IMR-90 (cell line): ENCODE measurements around the gene CREB5. TPM values are rescaled to one million over a fixed set of nuclear protein-coding genes. Genes with fewer than 3 reads are reported as not detected.

Experiments used
- ATAC-seq: fragments of 200-7000 bp; cut with Tn5 transposase; 2 replicates; pipeline ENCODE4 v1.9.1; 2020; ENCODE audit warnings: low read depth, mild to moderate bottlenecking, moderate library complexity
- BruUV-seq: library from RNA; stranded (reverse); fragments of 400-500 nt; replicated peaks from 2 replicates; lab custom pipeline; 2021; lab: Mats Ljungman, UMichigan
- CTCF ChIA-PET: fragments of 300-600 bp; formaldehyde crosslinking; extraction: SDS; loops from one replicate; lab custom pipeline; 2021; ENCODE audit warnings: antibody characterized with exemption; lab: Yijun Ruan, JAX
- POLR2A ChIA-PET: fragments of 300-600 bp; sonication (Branson Sonifier 250); formaldehyde crosslinking; loops from one replicate; lab custom pipeline; 2022; ENCODE audit warnings: antibody characterized with exemption; ENCODE audit not compliant: unreplicated experiment; lab: Charles Lee
- DNase-seq: peaks from one replicate; pipeline ENCODE4 v3.0.0; 2013
- H2AFZ ChIP-seq: replicated peaks from 2 replicates; pipeline ENCODE3; 2013; ENCODE audit warnings: low read length, mild to moderate bottlenecking; ENCODE audit not compliant: poor library complexity
- H2AK5ac ChIP-seq: 2 replicates; pipeline ENCODE4 v1.6.1; 2013; ENCODE audit warnings: low read depth, low read length, inconsistent platforms
- H2AK9ac ChIP-seq: replicated peaks from 2 replicates; pipeline ENCODE3; 2013; ENCODE audit warnings: mild to moderate bottlenecking, low read depth, low read length, moderate library complexity; ENCODE audit not compliant: poor library complexity
- H2BK120ac ChIP-seq: 2 replicates; pipeline ENCODE4 v1.6.1; 2013; ENCODE audit warnings: low read depth, low read length, inconsistent platforms
- H2BK15ac ChIP-seq: 3 replicates; pipeline ENCODE4 v1.6.1; 2013; ENCODE audit warnings: low read depth, low read length, inconsistent platforms
- H2BK20ac ChIP-seq: 2 replicates; pipeline ENCODE4 v1.6.1; 2013; ENCODE audit warnings: low read depth, mild to moderate bottlenecking, inconsistent platforms, low read length, moderate library complexity
- H2BK5ac ChIP-seq: 2 replicates; pipeline ENCODE4 v1.6.1; 2013; ENCODE audit warnings: mild to moderate bottlenecking, low read depth, low read length, inconsistent platforms; ENCODE audit not compliant: poor library complexity, severe bottlenecking
- H3K14ac ChIP-seq: replicated peaks from 2 replicates; pipeline ENCODE4 v1.6.1; 2013; ENCODE audit warnings: low read depth, low read length, inconsistent platforms
- H3K18ac ChIP-seq: 2 replicates; pipeline ENCODE4 v1.6.1; 2013; ENCODE audit warnings: low read depth, low read length, control low read depth
- H3K23ac ChIP-seq: 2 replicates; pipeline ENCODE4 v1.6.1; 2013; ENCODE audit warnings: low read depth, low read length, inconsistent platforms
- H3K27ac ChIP-seq: 2 replicates; pipeline ENCODE4 v1.5.1; 2013; ENCODE audit warnings: mild to moderate bottlenecking, control low read depth, low read length; ENCODE audit not compliant: insufficient read depth
- H3K27me3 ChIP-seq: 2 replicates; pipeline ENCODE4 v1.6.1; 2013; ENCODE audit warnings: low read length; ENCODE audit not compliant: control insufficient read depth, insufficient read depth
- H3K36me3 ChIP-seq: 2 replicates; pipeline ENCODE4 v1.6.1; 2013; ENCODE audit warnings: low read length, mixed read lengths; ENCODE audit not compliant: control insufficient read depth, insufficient read depth
- H3K4ac ChIP-seq: 2 replicates; pipeline ENCODE4 v1.6.1; 2013; ENCODE audit warnings: low read depth, low read length, inconsistent platforms
- H3K4me1 ChIP-seq: 2 replicates; pipeline ENCODE4 v1.6.1; 2013; ENCODE audit warnings: low read length, mixed read lengths; ENCODE audit not compliant: control insufficient read depth, insufficient read depth
- H3K4me2 ChIP-seq: 2 replicates; pipeline ENCODE4 v1.6.1; 2013; ENCODE audit warnings: low read depth, mild to moderate bottlenecking, control low read depth, low read length, moderate library complexity
- H3K4me3 ChIP-seq: 2 replicates; pipeline ENCODE4 v1.5.1; 2013; ENCODE audit warnings: low read depth, mild to moderate bottlenecking, control low read depth, low read length, moderate library complexity; ENCODE audit not compliant: insufficient read depth
- H3K56ac ChIP-seq: 2 replicates; pipeline ENCODE4 v1.6.1; 2013; ENCODE audit warnings: low read length, inconsistent platforms; ENCODE audit not compliant: insufficient read depth; ENCODE audit errors: extremely low read depth
- H3K79me1 ChIP-seq, 2 experiments: 2 replicates each; pipeline ENCODE4 v1.6.1; 2013; ENCODE audit warnings: low read length in 2 of 2, inconsistent platforms in 1 of 2, low read depth in 1 of 2
- H3K9ac ChIP-seq: 2 replicates; pipeline ENCODE4 v1.6.1; 2013; ENCODE audit warnings: low read depth, low read length, control low read depth
- H3K9me1 ChIP-seq: 2 replicates; pipeline ENCODE4 v1.6.1; 2013; ENCODE audit warnings: low read length, inconsistent platforms; ENCODE audit not compliant: insufficient read depth
- H3K9me3 ChIP-seq: 2 replicates; pipeline ENCODE4 v1.6.1; 2013; ENCODE audit warnings: low read length; ENCODE audit not compliant: control insufficient read depth, insufficient read depth
- H4K20me1 ChIP-seq: 2 replicates; pipeline ENCODE4 v1.6.1; 2013; ENCODE audit warnings: low read length, inconsistent platforms; ENCODE audit not compliant: insufficient read depth
- H4K5ac ChIP-seq: 2 replicates; pipeline ENCODE4 v1.6.1; 2013; ENCODE audit warnings: mild to moderate bottlenecking, low read depth, low read length, control low read depth
- H4K8ac ChIP-seq, 2 experiments: 2 replicates each; pipeline ENCODE4 v1.6.1; 2013; ENCODE audit warnings: low read depth in 2 of 2, low read length in 2 of 2, control low read depth in 1 of 2, inconsistent platforms in 1 of 2
- H4K91ac ChIP-seq: 2 replicates; pipeline ENCODE4 v1.6.1; 2013; ENCODE audit warnings: low read depth, low read length, inconsistent platforms; ENCODE audit not compliant: insufficient read depth
- CEBPB ChIP-seq: IDR thresholded peaks from 2 replicates; pipeline ENCODE4 v1.6.1; 2012; ENCODE audit warnings: low read depth, low read length, improper control_type of control experiment
- FOS ChIP-seq: fragments of 150-350 bp; IDR thresholded peaks from 2 replicates; pipeline ENCODE4 v1.6.1; 2016; ENCODE audit warnings: low read depth, low read length
- MAFK ChIP-seq: IDR thresholded peaks from 2 replicates; pipeline ENCODE4 v1.6.1; 2012; ENCODE audit warnings: low read depth, low read length, improper control_type of control experiment
- MAZ ChIP-seq: IDR thresholded peaks from 2 replicates; pipeline ENCODE4 v1.6.1; 2012; ENCODE audit warnings: low read depth, mild to moderate bottlenecking, low read length, improper control_type of control experiment, moderate library complexity, borderline replicate concordance
- NFE2L2 ChIP-seq: fragments of 150-350 bp; IDR thresholded peaks from 2 replicates; pipeline ENCODE4 v1.6.1; 2016; ENCODE audit warnings: low read depth, mild to moderate bottlenecking, low read length
- POLR2A ChIP-seq: IDR thresholded peaks from 2 replicates; pipeline ENCODE4 v1.6.1; 2012; ENCODE audit warnings: mild to moderate bottlenecking, low read depth, low read length
- RAD21 ChIP-seq: IDR thresholded peaks from 2 replicates; pipeline ENCODE4 v1.6.1; 2012; ENCODE audit warnings: low read length, improper control_type of control experiment
- RCOR1 ChIP-seq: IDR thresholded peaks from 2 replicates; pipeline ENCODE4 v1.6.1; 2012; ENCODE audit warnings: mild to moderate bottlenecking, low read length, improper control_type of control experiment; ENCODE audit not compliant: insufficient replicate concordance
- RFX5 ChIP-seq: IDR thresholded peaks from 2 replicates; pipeline ENCODE4 v1.8.0; 2012; ENCODE audit warnings: low read depth, mild to moderate bottlenecking, low read length, moderate library complexity
- SMC3 ChIP-seq: fragments of 150-350 bp; IDR thresholded peaks from 2 replicates; pipeline ENCODE4 v1.6.1; 2016; ENCODE audit warnings: low read depth, mild to moderate bottlenecking, antibody characterized with exemption, low read length, moderate library complexity
- WGBS, 2 experiments: methylation state at CpG; one replicate each; pipeline versions ENCODE4 v1.1.5 to v1.1.7; 2013; ENCODE audit warnings: missing lambda C conversion rate in 2 of 2; ENCODE audit not compliant: insufficient read length in 1 of 2; ENCODE audit errors: extremely low coverage in 2 of 2; 5-methylcytosine and 5-hydroxymethylcytosine counted together
- dilution Hi-C: fragments of 300-500 bp; cut with HindIII; formaldehyde crosslinking; loops from one replicate; pipeline ENCODE4 v1.14.3; 2018; ENCODE audit warnings: low sequenced_read_pairs; ENCODE audit not compliant: unreplicated experiment
- in situ Hi-C: fragments of 300-500 bp; cut with MboI; formaldehyde crosslinking; loops from 3 replicates; pipeline ENCODE4 v1.14.3; 2019; ENCODE audit warnings: low sequenced_read_pairs, inconsistent platforms, mixed read lengths
- intact Hi-C: fragments of 100-400 bp; cut with micrococcal nuclease; formaldehyde crosslinking; loops from 2 replicates; pipeline ENCODE4 v1.10.0; 2022
- polyA plus RNA-seq, 3 experiments: library from polyadenylated mRNA; depleted of rRNA; stranded (reverse); fragments of >200 nt; gene quantifications; 2 replicates each; pipeline ENCODE4 v1.2.3, GENCODE V29; 2012; ENCODE audit warnings: low replicate concordance in 1 of 3
- total RNA-seq: library from RNA; depleted of rRNA; stranded (reverse); fragments of >200 nt; gene quantifications from 2 replicates; pipeline ENCODE4 v1.2.3, GENCODE V29; 2012
- TF ChIP-seq, protein P1 (sequence below): fragments of 150-350 bp; IDR thresholded peaks from 2 replicates; pipeline ENCODE4 v1.6.1; 2017; ENCODE audit warnings: mild to moderate bottlenecking, antibody characterized with exemption, low read length, low read depth
- TF ChIP-seq, protein P2 (sequence below): conservative IDR thresholded peaks from 2 replicates; pipeline ENCODE4 v1.5.1; 2012; ENCODE audit warnings: mild to moderate bottlenecking, low read depth, low read length, improper control_type of control experiment
- TF ChIP-seq, protein P3 (sequence below): fragments of 150-350 bp; IDR thresholded peaks from 2 replicates; pipeline ENCODE4 v1.6.1; 2016; ENCODE audit warnings: low read depth, mild to moderate bottlenecking, low read length, moderate library complexity, borderline replicate concordance

CREB5 gene
- total and polyA plus RNA-seq, 2 of the 4 experiments (the other 2 are of a cell fraction), result 7.3 to 13.1 TPM

DNA sequence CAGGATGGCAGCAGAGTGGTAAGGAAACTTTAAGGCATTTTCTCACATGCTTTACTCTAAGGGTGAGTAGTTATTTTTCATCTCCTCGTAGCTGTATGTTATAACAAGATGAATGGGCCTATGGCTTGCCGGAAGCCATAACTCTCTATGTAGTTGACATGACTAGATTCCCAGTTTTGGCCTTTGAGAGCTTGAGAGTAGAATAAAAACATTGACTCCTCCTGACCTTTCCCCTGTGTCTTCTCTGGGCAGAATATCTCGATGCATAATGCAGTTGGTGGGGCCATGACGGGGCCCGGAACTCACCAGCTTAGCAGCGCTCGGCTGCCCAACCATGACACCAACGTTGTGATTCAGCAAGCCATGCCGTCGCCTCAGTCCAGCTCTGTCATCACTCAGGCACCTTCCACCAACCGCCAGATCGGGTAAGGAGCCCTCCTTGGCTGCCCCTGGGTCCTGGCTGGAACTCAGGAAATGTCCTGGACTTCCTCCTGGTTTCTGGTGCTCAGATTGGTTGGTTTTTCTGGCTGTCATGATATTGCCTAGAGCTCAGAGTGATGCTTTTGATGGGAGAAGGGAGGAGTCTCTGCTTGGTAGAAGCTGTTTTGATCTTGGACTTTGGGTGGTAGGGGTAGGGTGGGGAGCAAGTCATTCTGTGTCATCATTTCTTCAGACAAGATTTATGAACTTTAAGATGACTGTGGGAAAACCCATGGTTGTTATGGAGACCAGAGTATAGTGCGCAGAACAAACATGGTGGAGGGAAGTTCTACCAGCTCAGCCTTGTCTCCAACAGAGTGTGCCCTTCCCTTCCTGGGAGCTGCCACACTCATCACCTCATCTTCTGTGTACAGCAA, 158.0 kb downstream of the CREB5 start:
- Histone ChIP-seq H3K14ac (no peak overlapping the region), H2BK120ac (peak overlapping the region; percentile 26; the same call in 1 of the 2 replicates), H4K20me1 (no peaks in the 10 kb centered on the region), H3K18ac (no peak overlapping the region), H3K27ac (no peak overlapping the region), H4K91ac (no peak overlapping the region; the same call in 1 of the 2 replicates), H4K8ac (peak overlapping the region; percentile 5 to 18; a peak in 1 of 4 replicates), H3K36me3 (no peaks in the 10 kb centered on the region), H2BK20ac (0 out of 2 replicates have a peak overlapping the region, but pooled peaks have one; percentile 5), H3K4me3 (no peak overlapping the region), H3K9me1 (no peaks in the 10 kb centered on the region), H2AFZ (peak overlapping the region; percentile 37), H3K4me2 (no peak overlapping the region), H4K5ac (peak overlapping the region; percentile 25; the same call in 1 of the 2 replicates), H2BK5ac (peak overlapping the region; percentile 11), H3K23ac (no peak overlapping the region), H3K27me3 (no peaks in the 10 kb centered on the region), H3K4ac (0 out of 2 replicates have a peak overlapping the region, but pooled peaks have one; percentile 10), H2AK5ac (0 out of 2 replicates have a peak overlapping the region, but pooled peaks have one; percentile 3), H3K4me1 (peaks cover 3% of the 10 kb centered on the region; the same call in 1 of the 2 replicates), H3K56ac (no peak overlapping the region), H3K79me1 (no peaks in the 10 kb centered on the region), H3K9ac (no peak overlapping the region), H3K9me3 (no peaks in the 10 kb centered on the region), H2BK15ac (peak overlapping the region; percentile 38; the same call in 1 of the 3 replicates), H2AK9ac (no peak overlapping the region)
- ATAC-seq, result no peak
- ChIA-PET CTCF (interaction anchor here (0.5 kb wide), 1 partner anchor 10 kb away, joined by 3 read pairs; no protein-coding TSS in a partner anchor), POLR2A (no interaction called here)
- no TSS peak for BruUV-seq
- DNase-seq, result no peak
- TF ChIP-seq SMC3, result no peak
- TF ChIP-seq, protein P1, sequence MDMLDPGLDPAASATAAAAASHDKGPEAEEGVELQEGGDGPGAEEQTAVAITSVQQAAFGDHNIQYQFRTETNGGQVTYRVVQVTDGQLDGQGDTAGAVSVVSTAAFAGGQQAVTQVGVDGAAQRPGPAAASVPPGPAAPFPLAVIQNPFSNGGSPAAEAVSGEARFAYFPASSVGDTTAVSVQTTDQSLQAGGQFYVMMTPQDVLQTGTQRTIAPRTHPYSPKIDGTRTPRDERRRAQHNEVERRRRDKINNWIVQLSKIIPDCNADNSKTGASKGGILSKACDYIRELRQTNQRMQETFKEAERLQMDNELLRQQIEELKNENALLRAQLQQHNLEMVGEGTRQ, result no peak
- TF ChIP-seq CEBPB, result no peak
- TF ChIP-seq MAZ, result no peak
- no peak for TF ChIP-seq RAD21
- no peak for TF ChIP-seq RCOR1
- TF ChIP-seq POLR2A, result no peak
- no peak for TF ChIP-seq FOS
- TF ChIP-seq, protein P2, sequence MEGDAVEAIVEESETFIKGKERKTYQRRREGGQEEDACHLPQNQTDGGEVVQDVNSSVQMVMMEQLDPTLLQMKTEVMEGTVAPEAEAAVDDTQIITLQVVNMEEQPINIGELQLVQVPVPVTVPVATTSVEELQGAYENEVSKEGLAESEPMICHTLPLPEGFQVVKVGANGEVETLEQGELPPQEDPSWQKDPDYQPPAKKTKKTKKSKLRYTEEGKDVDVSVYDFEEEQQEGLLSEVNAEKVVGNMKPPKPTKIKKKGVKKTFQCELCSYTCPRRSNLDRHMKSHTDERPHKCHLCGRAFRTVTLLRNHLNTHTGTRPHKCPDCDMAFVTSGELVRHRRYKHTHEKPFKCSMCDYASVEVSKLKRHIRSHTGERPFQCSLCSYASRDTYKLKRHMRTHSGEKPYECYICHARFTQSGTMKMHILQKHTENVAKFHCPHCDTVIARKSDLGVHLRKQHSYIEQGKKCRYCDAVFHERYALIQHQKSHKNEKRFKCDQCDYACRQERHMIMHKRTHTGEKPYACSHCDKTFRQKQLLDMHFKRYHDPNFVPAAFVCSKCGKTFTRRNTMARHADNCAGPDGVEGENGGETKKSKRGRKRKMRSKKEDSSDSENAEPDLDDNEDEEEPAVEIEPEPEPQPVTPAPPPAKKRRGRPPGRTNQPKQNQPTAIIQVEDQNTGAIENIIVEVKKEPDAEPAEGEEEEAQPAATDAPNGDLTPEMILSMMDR, result no peak
- no peak for TF ChIP-seq RFX5
- TF ChIP-seq MAFK, result no peak
- TF ChIP-seq NFE2L2, result no peak
- TF ChIP-seq, protein P3, sequence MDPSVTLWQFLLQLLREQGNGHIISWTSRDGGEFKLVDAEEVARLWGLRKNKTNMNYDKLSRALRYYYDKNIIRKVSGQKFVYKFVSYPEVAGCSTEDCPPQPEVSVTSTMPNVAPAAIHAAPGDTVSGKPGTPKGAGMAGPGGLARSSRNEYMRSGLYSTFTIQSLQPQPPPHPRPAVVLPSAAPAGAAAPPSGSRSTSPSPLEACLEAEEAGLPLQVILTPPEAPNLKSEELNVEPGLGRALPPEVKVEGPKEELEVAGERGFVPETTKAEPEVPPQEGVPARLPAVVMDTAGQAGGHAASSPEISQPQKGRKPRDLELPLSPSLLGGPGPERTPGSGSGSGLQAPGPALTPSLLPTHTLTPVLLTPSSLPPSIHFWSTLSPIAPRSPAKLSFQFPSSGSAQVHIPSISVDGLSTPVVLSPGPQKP, result no peak
- in situ Hi-C loops, result no loop called here
- intact Hi-C loops, result no loop called here
- WGBS, 2 experiments, result no CpG with 5 or more reads among the region's 13 CpGs
- dilution Hi-C loops, result no loop called here
